ENCODE data around the gene PLPPR5. TPM values are rescaled to one million over a fixed set of nuclear protein-coding genes. Genes with fewer than 3 reads are reported as not detected.

The PLPPR5 gene
- total and polyA plus RNA-seq, 2 of the 4 experiments (the other 2 are of a cell fraction): under 0.01 to 0.05 TPM

DNA sequence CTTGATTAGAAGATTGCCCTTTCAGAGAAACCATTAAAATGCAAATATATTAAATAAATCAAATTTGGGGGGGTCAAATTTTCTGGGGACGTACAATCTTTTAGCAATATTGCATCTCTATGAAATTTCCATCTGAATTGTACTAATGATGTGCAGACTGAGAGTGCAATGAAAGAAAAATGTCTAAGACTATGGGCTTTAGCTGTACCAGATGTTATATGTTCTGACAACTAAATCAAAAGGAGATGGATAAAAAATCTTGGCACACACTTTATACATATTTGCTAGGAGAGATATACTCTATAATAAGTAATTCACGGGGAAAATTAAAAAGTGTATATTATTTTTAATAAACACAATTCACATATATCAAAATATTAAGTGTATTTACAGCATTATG, 13.0 kb upstream of the PLPPR5 start:
- Histone ChIP-seq H3K4me3 (ENCODE audit: insufficient read depth, low read depth, low read length) (no peak overlapping the region), H3K56ac (ENCODE audit: extremely low read depth, insufficient read depth, low read length) (no peak overlapping the region), H4K5ac (ENCODE audit: low read depth, low read length) (no peak overlapping the region), H3K9me1 (ENCODE audit: insufficient read depth, low read length) (no peaks in the 10 kb centered on the region), H2BK15ac (ENCODE audit: low read depth, low read length) (no peak overlapping the region), H3K4me2 (ENCODE audit: low read depth, low read length) (no peak overlapping the region), H2BK20ac (ENCODE audit: low read depth, low read length) (no peak overlapping the region), H2AK9ac (replicated peaks; ENCODE audit: low read depth, low read length, poor library complexity) (no peak overlapping the region), H3K9ac (ENCODE audit: low read depth, low read length) (no peak overlapping the region), H2AK5ac (ENCODE audit: low read depth, low read length) (no peak overlapping the region), H3K18ac (ENCODE audit: low read depth, low read length) (no peak overlapping the region), H3K36me3 (ENCODE audit: control insufficient read depth, insufficient read depth, low read length) (no peaks in the 10 kb centered on the region), H2BK120ac (ENCODE audit: low read depth, low read length) (no peak overlapping the region), H3K27me3 (ENCODE audit: control insufficient read depth, insufficient read depth, low read length) (no peaks in the 10 kb centered on the region), H3K14ac (replicated peaks; ENCODE audit: low read depth, low read length) (no peak overlapping the region), H3K9me3 (ENCODE audit: control insufficient read depth, insufficient read depth, low read length) (no peaks in the 10 kb centered on the region), H3K4ac (ENCODE audit: low read depth, low read length) (no peak overlapping the region), H2BK5ac (ENCODE audit: low read depth, low read length, poor library complexity, severe bottlenecking) (no peak overlapping the region), H3K27ac (ENCODE audit: insufficient read depth, low read length) (no peak overlapping the region), H3K79me1 (ENCODE audit: low read depth in 1 of 2, low read length in 2 of 2) (no peaks in the 10 kb centered on the region), H4K91ac (ENCODE audit: insufficient read depth, low read depth, low read length) (no peak overlapping the region), H2AFZ (replicated peaks; ENCODE audit: low read length, poor library complexity) (no peak overlapping the region), H3K23ac (ENCODE audit: low read depth, low read length) (no peak overlapping the region), H3K4me1 (ENCODE audit: control insufficient read depth, insufficient read depth, low read length) (no peaks in the 10 kb centered on the region), H4K8ac (ENCODE audit: low read depth in 2 of 2, low read length in 2 of 2) (no peak overlapping the region), H4K20me1 (ENCODE audit: insufficient read depth, low read length) (no peaks in the 10 kb centered on the region)
- dilution Hi-C loops (cut with HindIII; ENCODE audit: low sequenced_read_pairs, unreplicated experiment): no loop called here
- DNase-seq (no peak), ATAC-seq (ENCODE audit: low read depth) (no peak)
- CTCF ChIA-PET: no interaction called here
- POLR2A ChIA-PET (ENCODE audit: unreplicated experiment): no interaction called here
- WGBS, 2 experiments (ENCODE audit: extremely low coverage in 2 of 2, insufficient read length in 1 of 2): no CpG with 5 or more reads among the region's 2 CpGs
- BruUV-seq (replicated peaks): no TSS peak
- TF ChIP-seq CHD1 (IDR thresholded peaks at IDR 0.05; ENCODE audit: low read depth, low read length): no peak
- no peak for TF ChIP-seq CTCF (conservative IDR thresholded peaks at IDR 0.05; ENCODE audit: low read depth, low read length)
- TF ChIP-seq RFX5 (IDR thresholded peaks at IDR 0.05; ENCODE audit: low read depth, low read length): no peak
- TF ChIP-seq MAZ (IDR thresholded peaks at IDR 0.05; ENCODE audit: borderline replicate concordance, low read depth, low read length): no peak
- TF ChIP-seq BHLHE40 (IDR thresholded peaks at IDR 0.05; ENCODE audit: low read depth, low read length): no peak
- intact Hi-C loops (cut with micrococcal nuclease): no loop called here
- in situ Hi-C loops (cut with MboI; ENCODE audit: low sequenced_read_pairs): no loop called here
